HG02884 (cell line): Measurements from ENCODE around the gene KLF5.
"Not testable (repeated sequence)": the region's sequence is repeated elsewhere in the genome, so short reads cannot be mapped to it uniquely, and the experiment has no call there.

Experiments
- ATAC-seq: cut with Tn5 transposase; IDR thresholded peaks from one replicate; pipeline ENCODE4 v1.9.1; 2021; ENCODE audit warnings: mild to moderate bottlenecking, moderate library complexity; ENCODE audit not compliant: unreplicated experiment

KLF5 gene

GRCh38 chr13:73082895-73083294 is 24.1 kb downstream of the KLF5 start:
- no peak for ATAC-seq

- ATAC-seq: no peak
These were observed 29.6 kb downstream of the KLF5 start for GRCh38 chr13:73088332-73088935.

GRCh38 chr13:73089213-73089612 is 30.4 kb downstream of the KLF5 start:
- no peak for ATAC-seq

GRCh38 chr13:73090116-73090822 is 31.5 kb downstream of the KLF5 start:
- peak; percentile 48 for ATAC-seq

- ATAC-seq: no peak
These were observed 32.0 kb downstream of the KLF5 start for GRCh38 chr13:73090823-73091187.

GRCh38 chr13:73092829-73093228 is 34.0 kb downstream of the KLF5 start:
- no peak for ATAC-seq

GRCh38 chr13:73096173-73096572 is 37.4 kb downstream of the KLF5 start:
- ATAC-seq: no peak

GRCh38 chr13:73096638-73097037 is 37.8 kb downstream of the KLF5 start:
- no peak for ATAC-seq

- ATAC-seq: not testable (repeated sequence)
These were observed 42.0 kb downstream of the KLF5 start for GRCh38 chr13:73100781-73101180.

GRCh38 chr13:73101351-73102007 is 42.7 kb downstream of the KLF5 start:
- ATAC-seq: no peak

- ATAC-seq: no peak
These were observed 44.4 kb downstream of the KLF5 start for GRCh38 chr13:73103238-73103637.

GRCh38 chr13:73106513-73107178 is 47.8 kb downstream of the KLF5 start:
- no peak for ATAC-seq

GRCh38 chr13:73107481-73107880 is 48.7 kb downstream of the KLF5 start:
- ATAC-seq: no peak

GRCh38 chr13:73107970-73108369 is 49.2 kb downstream of the KLF5 start:
- no peak for ATAC-seq

GRCh38 chr13:73109288-73109899 is 50.6 kb downstream of the KLF5 start:
- ATAC-seq: no peak

GRCh38 chr13:73109969-73110368 is 51.2 kb downstream of the KLF5 start:
- no peak for ATAC-seq

GRCh38 chr13:73110814-73111213 is 52.0 kb downstream of the KLF5 start:
- ATAC-seq: no peak

- ATAC-seq: no peak
These were observed 52.5 kb downstream of the KLF5 start for GRCh38 chr13:73111331-73111730.

GRCh38 chr13:73119612-73120011 is 60.8 kb downstream of the KLF5 start:
- no peak for ATAC-seq
